Memory B cell (primary cell): ENCODE measurements around the gene ZNF76.
"Not testable (repeated sequence)": the region's sequence is repeated elsewhere in the genome, so short reads cannot be mapped to it uniquely, and the experiment has no call there.

ENCODE experiments used
- ATAC-seq: fragments of 150-1000 bp; cut with Tn5 transposase; 2 replicates; pipeline ENCODE4 v1.10.0; 2021; ENCODE audit warnings: low read depth, mild to moderate bottlenecking, moderate library complexity
- DNase-seq, 2 donors: peaks; one replicate each; pipeline ENCODE4 v3.0.0; 2022; ENCODE audit warnings: low spot score in 2 of 2
- H3K27ac Mint-ChIP-seq: one replicate; pipeline ENCODE4 v1.8.0; 2022; ENCODE audit warnings: mild to moderate bottlenecking, moderate library complexity, mixed read lengths
- H3K27me3 Mint-ChIP-seq: one replicate; pipeline ENCODE4 v1.8.0; 2022; ENCODE audit warnings: mixed read lengths
- H3K36me3 Mint-ChIP-seq: one replicate; pipeline ENCODE4 v1.8.0; 2022; ENCODE audit warnings: mild to moderate bottlenecking, mixed read lengths
- H3K4me1 Mint-ChIP-seq: one replicate; pipeline ENCODE4 v1.8.0; 2022; ENCODE audit warnings: mixed read lengths
- H3K4me3 Mint-ChIP-seq: one replicate; pipeline ENCODE4 v1.8.0; 2022; ENCODE audit warnings: mild to moderate bottlenecking, moderate library complexity, mixed read lengths
- H3K9me3 Mint-ChIP-seq: one replicate; pipeline ENCODE4 v1.8.0; 2022; ENCODE audit warnings: mixed read lengths

The ZNF76 gene

GRCh38 chr6:35308543-35308942, 49.0 kb downstream of the ZNF76 start:
- H3K4me3 Mint-ChIP-seq, DNase-seq, H3K27me3 Mint-ChIP-seq, ATAC-seq, H3K9me3 Mint-ChIP-seq: not testable (repeated sequence)
- H3K27ac Mint-ChIP-seq: peak overlapping the region; percentile 76
- H3K36me3 Mint-ChIP-seq: peaks cover 27% of the 10 kb centered on the region
- H3K4me1 Mint-ChIP-seq: peaks cover 62% of the 10 kb centered on the region

DNA sequence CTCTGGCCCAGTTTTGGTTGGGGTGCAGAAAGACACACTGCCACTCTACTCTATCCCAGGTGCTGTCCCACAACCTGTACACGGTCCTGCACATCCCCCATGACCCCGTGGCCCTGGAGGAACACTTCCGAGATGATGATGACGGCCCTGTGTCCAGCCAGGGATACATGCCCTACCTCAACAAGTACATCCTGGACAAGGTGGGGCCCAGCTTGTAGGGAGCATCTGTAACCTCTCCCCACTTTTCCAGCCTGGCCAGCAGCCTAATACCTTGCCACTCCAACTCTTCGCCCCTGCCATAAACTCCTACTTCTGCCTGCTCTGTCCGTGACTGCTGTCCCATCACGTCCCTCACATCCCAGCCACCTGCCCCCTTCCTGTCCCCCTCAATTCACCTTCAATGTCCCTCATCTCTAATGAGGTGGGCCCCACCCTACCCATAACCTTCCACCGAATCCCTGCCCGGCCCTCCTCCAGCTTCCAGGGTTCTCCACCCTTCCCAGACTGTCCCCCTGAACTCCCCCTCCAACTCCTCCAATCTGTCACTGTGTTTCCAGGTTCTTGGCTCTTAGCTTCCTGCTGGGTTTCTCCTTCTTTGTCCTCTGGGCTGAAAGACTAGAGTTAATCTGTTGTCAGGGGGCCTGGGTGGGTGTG, 50.2 kb downstream of the ZNF76 start:
- H3K4me1 Mint-ChIP-seq: peaks cover 61% of the 10 kb centered on the region
- no peak for DNase-seq
- peaks cover 24% of the 10 kb centered on the region for H3K36me3 Mint-ChIP-seq
- H3K27me3 Mint-ChIP-seq: no peaks in the 10 kb centered on the region
- no peak overlapping the region for H3K4me3 Mint-ChIP-seq
- peak overlapping the region; percentile 94 for H3K27ac Mint-ChIP-seq
- H3K9me3 Mint-ChIP-seq: no peaks in the 10 kb centered on the region
- no peak for ATAC-seq

DNA sequence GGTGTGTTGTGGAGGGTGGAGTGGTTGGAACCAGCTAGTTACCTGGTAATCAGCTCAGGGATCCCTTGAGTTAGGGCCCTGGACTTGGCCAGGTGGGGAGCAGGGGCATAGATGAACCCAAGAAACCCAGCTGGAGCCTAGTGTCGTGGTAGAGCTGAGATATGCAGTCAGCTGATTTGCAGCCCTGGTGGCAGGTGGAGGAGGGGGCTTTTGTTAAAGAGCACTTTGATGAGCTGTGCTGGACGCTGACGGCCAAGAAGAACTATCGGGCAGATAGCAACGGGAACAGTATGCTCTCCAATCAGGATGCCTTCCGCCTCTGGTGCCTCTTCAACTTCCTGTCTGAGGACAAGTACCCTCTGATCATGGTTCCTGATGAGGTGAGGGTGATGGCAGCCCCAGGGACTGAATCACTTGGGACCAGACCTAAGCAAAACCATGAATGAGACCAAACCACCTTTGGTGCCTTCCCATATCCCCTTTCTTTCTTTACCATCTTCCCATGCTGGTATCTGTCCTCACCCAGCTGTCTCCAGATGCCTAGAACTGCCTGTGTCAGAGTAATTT, 50.8 kb downstream of the ZNF76 start:
- H3K4me1 Mint-ChIP-seq: peaks cover 61% of the 10 kb centered on the region
- H3K27me3 Mint-ChIP-seq: no peaks in the 10 kb centered on the region
- DNase-seq (no peak), ATAC-seq (no peak)
- H3K27ac Mint-ChIP-seq: peak overlapping the region; percentile 94
- no peak overlapping the region for H3K4me3 Mint-ChIP-seq
- peaks cover 24% of the 10 kb centered on the region for H3K36me3 Mint-ChIP-seq
- no peaks in the 10 kb centered on the region for H3K9me3 Mint-ChIP-seq

DNA sequence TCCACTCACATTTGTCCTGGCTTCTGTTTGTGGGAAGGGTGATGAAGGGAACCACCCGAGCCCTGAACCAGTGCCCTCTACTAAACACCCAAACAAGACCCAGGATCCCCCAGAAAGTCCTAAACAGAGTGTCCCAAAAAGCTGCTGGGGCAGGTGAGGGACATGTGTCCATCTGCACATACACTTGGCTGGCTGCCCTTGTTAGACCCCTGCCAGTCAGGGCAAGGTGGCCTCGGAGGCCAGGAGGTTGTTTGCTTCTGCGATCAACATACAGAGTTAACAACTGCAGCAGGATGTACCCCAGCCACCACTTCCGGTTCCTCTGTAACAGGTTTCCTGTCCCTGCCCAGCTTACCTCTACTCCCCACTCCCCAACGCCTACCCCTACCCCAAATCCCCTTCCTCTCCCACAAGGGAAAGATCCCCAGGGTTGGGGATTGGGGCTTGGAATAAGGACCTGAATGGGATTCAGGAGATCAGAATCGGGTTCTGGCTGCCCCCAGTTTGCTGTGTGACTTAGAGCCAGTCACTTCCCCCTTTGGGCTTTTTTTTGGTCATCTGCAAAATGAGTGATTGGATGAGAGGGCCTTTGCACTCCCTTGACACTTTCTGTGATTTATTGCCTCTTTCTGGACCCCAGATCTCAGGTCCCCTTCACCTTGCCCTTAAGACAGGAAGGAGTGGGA, 52.0 kb downstream of the ZNF76 start:
- Mint-ChIP-seq H3K9me3 (no peaks in the 10 kb centered on the region), H3K36me3 (peaks cover 27% of the 10 kb centered on the region), H3K4me1 (peaks cover 61% of the 10 kb centered on the region), H3K27ac (peak overlapping the region; percentile 94), H3K27me3 (no peaks in the 10 kb centered on the region), H3K4me3 (peak overlapping the region; percentile 79)
- DNase-seq (no peak), ATAC-seq (peak; percentile 86)

DNA sequence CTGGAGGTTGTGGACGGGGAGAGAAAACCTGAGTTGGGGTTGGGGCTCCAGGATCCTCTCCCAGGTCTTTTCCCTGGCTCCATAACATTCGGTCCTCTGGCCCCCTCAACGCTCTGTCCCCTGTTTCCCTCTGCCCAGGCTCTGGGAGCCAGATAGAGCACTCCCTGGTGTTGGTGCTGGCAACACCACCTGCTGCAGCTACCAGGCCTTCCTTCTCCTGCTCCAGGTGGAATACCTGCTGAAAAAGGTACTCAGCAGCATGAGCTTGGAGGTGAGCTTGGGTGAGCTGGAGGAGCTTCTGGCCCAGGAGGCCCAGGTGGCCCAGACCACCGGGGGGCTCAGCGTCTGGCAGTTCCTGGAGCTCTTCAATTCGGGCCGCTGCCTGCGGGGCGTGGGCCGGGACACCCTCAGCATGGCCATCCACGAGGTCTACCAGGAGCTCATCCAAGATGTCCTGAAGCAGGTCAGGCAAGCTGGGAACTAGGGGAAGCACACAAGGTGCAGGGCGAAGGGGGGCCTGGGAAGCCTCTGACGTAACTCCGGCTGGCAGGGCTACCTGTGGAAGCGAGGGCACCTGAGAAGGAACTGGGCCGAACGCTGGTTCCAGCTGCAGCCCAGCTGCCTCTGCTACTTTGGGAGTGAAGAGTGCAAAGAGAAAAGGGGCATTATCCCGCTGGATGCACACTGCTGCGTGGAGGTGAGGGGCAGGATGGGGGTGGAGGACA, 52.7 kb downstream of the ZNF76 start:
- DNase-seq (no peak), ATAC-seq (no peak)
- no peaks in the 10 kb centered on the region for H3K27me3 Mint-ChIP-seq
- peak overlapping the region; percentile 79 for H3K4me3 Mint-ChIP-seq
- H3K9me3 Mint-ChIP-seq: no peaks in the 10 kb centered on the region
- H3K4me1 Mint-ChIP-seq: peaks cover 59% of the 10 kb centered on the region
- peaks cover 28% of the 10 kb centered on the region for H3K36me3 Mint-ChIP-seq
- H3K27ac Mint-ChIP-seq: peak overlapping the region; percentile 94

DNA sequence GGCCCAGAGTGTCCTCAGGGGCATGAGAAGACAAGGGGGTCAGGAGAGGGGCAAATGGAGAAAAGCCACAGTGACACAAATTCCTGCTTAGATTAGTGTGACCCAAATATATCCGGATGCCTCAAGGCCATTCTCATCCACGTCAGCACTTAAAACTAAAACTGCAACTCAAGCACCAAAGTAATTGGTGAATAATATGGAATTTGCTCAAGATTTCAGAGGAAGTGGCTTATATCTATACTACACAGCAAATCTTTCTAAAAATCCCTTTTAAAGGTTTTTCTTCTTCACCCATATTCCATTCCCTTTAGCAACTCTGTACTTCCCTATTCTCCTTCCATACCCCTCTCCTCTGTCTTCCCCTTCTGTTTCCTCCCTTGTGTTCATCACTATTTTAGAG, 53.3 kb downstream of the ZNF76 start:
- peak overlapping the region; percentile 72 for H3K27ac Mint-ChIP-seq
- no peaks in the 10 kb centered on the region for H3K9me3 Mint-ChIP-seq
- peaks cover 57% of the 10 kb centered on the region for H3K4me1 Mint-ChIP-seq
- no peak for ATAC-seq
- H3K4me3 Mint-ChIP-seq: peak overlapping the region; percentile 45
- H3K27me3 Mint-ChIP-seq: no peaks in the 10 kb centered on the region
- DNase-seq: no peak
- H3K36me3 Mint-ChIP-seq: peaks cover 33% of the 10 kb centered on the region

GRCh38 chr6:35317483-35318195, 58.1 kb downstream of the ZNF76 start:
- no peaks in the 10 kb centered on the region for H3K27me3 Mint-ChIP-seq
- no peak overlapping the region for H3K4me3 Mint-ChIP-seq
- peak overlapping the region; percentile 17 for H3K27ac Mint-ChIP-seq
- no peaks in the 10 kb centered on the region for H3K9me3 Mint-ChIP-seq
- ATAC-seq (no peak), DNase-seq (no peak)
- peaks cover 45% of the 10 kb centered on the region for H3K36me3 Mint-ChIP-seq
- peaks cover 24% of the 10 kb centered on the region for H3K4me1 Mint-ChIP-seq

GRCh38 chr6:35318196-35319171, 58.9 kb downstream of the ZNF76 start:
- H3K27me3 Mint-ChIP-seq: no peaks in the 10 kb centered on the region
- DNase-seq: no peak
- H3K4me1 Mint-ChIP-seq: peaks cover 18% of the 10 kb centered on the region
- H3K9me3 Mint-ChIP-seq: no peaks in the 10 kb centered on the region
- no peak for ATAC-seq
- H3K27ac Mint-ChIP-seq: no peak overlapping the region
- peaks cover 44% of the 10 kb centered on the region for H3K36me3 Mint-ChIP-seq
- no peak overlapping the region for H3K4me3 Mint-ChIP-seq

DNA sequence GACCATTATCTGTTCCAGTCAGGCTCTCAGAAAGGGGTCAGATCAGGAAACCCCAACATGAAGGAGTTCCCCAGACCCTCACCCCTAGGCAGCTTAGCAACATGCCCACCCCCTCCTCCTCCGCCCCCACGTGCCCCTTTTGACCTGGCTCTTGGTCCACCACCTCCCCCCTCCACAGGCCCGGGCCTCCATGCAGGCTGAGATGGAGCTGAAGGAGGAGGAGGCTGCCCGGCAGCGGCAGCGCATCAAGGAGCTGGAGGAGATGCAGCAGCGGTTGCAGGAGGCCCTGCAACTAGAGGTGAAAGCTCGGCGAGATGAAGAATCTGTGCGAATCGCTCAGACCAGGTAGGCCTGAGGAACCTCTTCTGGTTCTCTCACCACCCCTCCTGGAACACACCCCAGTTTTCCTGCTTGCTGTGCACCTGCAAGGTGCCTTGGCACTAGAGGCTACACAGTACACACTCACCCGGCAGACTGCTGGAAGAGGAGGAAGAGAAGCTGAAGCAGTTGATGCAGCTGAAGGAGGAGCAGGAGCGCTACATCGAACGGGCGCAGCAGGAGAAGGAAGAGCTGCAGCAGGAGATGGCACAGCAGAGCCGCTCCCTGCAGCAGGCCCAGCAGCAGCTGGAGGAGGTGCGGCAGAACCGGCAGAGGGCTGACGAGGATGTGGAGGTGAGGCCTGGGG, 60.0 kb downstream of the ZNF76 start:
- ATAC-seq: no peak
- H3K27ac Mint-ChIP-seq: peak overlapping the region; percentile 67
- H3K4me1 Mint-ChIP-seq: peaks cover 13% of the 10 kb centered on the region
- DNase-seq: no peak
- no peak overlapping the region for H3K4me3 Mint-ChIP-seq
- peaks cover 43% of the 10 kb centered on the region for H3K36me3 Mint-ChIP-seq
- H3K27me3 Mint-ChIP-seq: no peaks in the 10 kb centered on the region
- no peaks in the 10 kb centered on the region for H3K9me3 Mint-ChIP-seq

- Mint-ChIP-seq H3K36me3 (peaks cover 42% of the 10 kb centered on the region), H3K27ac (peak overlapping the region; percentile 67)
- ATAC-seq: no peak
These were observed 60.5 kb downstream of the ZNF76 start for GRCh38 chr6:35320031-35320410.

GRCh38 chr6:35321091-35321490, 61.6 kb downstream of the ZNF76 start:
- no peak overlapping the region for H3K4me3 Mint-ChIP-seq
- no peaks in the 10 kb centered on the region for H3K27me3 Mint-ChIP-seq
- DNase-seq (no peak), ATAC-seq (no peak)
- H3K27ac Mint-ChIP-seq: no peak overlapping the region
- peaks cover 43% of the 10 kb centered on the region for H3K36me3 Mint-ChIP-seq
- peaks cover 11% of the 10 kb centered on the region for H3K4me1 Mint-ChIP-seq
- no peaks in the 10 kb centered on the region for H3K9me3 Mint-ChIP-seq

More at GRCh38 chr6:35320031-35320410, 60.5 kb downstream of the ZNF76 start:
- Mint-ChIP-seq H3K4me3 (no peak overlapping the region), H3K4me1 (peaks cover 11% of the 10 kb centered on the region), H3K27me3 (no peaks in the 10 kb centered on the region), H3K9me3 (no peaks in the 10 kb centered on the region)
- DNase-seq: no peak

- peak overlapping the region; percentile 21 for H3K27ac Mint-ChIP-seq
- H3K27me3 Mint-ChIP-seq: no peaks in the 10 kb centered on the region
- ATAC-seq (peak; percentile 87), DNase-seq (peak; percentile 64 to 68)
- peaks cover 17% of the 10 kb centered on the region for H3K4me1 Mint-ChIP-seq
- no peak overlapping the region for H3K4me3 Mint-ChIP-seq
- peaks cover 15% of the 10 kb centered on the region for H3K36me3 Mint-ChIP-seq
- H3K9me3 Mint-ChIP-seq: peaks cover 3% of the 10 kb centered on the region
These were observed 68.0 kb downstream of the ZNF76 start for GRCh38 chr6:35327349-35328027.
